Activated CD4-positive, alpha-beta T cell treated with anti-CD3 and anti-CD28 coated beads for 36 hours (primary cell): ENCODE results near the gene LGALS12. TPM values are rescaled to one million over a fixed set of nuclear protein-coding genes. Genes with fewer than 3 reads are reported as not detected.

Experiments used
- ATAC-seq: fragments of 200-7000 bp; cut with Tn5 transposase; one replicate; pipeline ENCODE4 v1.10.0; 2021; ENCODE audit warnings: mild to moderate bottlenecking, moderate library complexity
- CTCF ChIA-PET: fragments of 350-600 bp; sonication (Branson Sonifier 250); formaldehyde crosslinking; loops from one replicate; lab custom pipeline; 2021; ENCODE audit warnings: antibody characterized with exemption; lab: Charles Lee
- POLR2A ChIA-PET: fragments of 350-600 bp; sonication (Branson Sonifier 250); formaldehyde crosslinking; loops from one replicate; lab custom pipeline; 2021; ENCODE audit warnings: antibody characterized with exemption, inconsistent platforms; lab: Charles Lee
- DNase-seq: peaks from one replicate; pipeline ENCODE4 v3.0.0-alpha.2; 2020
- H3K27ac Mint-ChIP-seq: one replicate; pipeline ENCODE4 v1.8.0; 2021; ENCODE audit warnings: mixed read lengths
- H3K27me3 Mint-ChIP-seq: one replicate; pipeline ENCODE4 v1.8.0; 2021; ENCODE audit warnings: mixed read lengths
- H3K36me3 Mint-ChIP-seq: one replicate; pipeline ENCODE4 v1.8.0; 2021; ENCODE audit warnings: low read depth, mixed read lengths
- H3K4me1 Mint-ChIP-seq: one replicate; pipeline ENCODE4 v1.8.0; 2021; ENCODE audit warnings: mixed read lengths
- H3K4me3 Mint-ChIP-seq: one replicate; pipeline ENCODE4 v1.8.0; 2021; ENCODE audit warnings: mild to moderate bottlenecking, moderate library complexity, mixed read lengths
- H3K9me3 Mint-ChIP-seq: one replicate; pipeline ENCODE4 v1.8.0; 2021; ENCODE audit warnings: low read depth, mixed read lengths
- intact Hi-C, 2 experiments: fragments of 100-400 bp; cut with DNase I in 1 of 2; cut with micrococcal nuclease in 1 of 2; formaldehyde crosslinking; loops; one replicate each; pipeline versions ENCODE4 v1.14.2 to v1.15.1; 2022 to 2024; cut with DNase I, micrococcal nuclease
- total RNA-seq, 2 experiments: library from RNA; stranded (reverse); gene quantifications; one replicate each; pipeline ENCODE4 v1.2.3, GENCODE V29; 2021

Gene LGALS12
- total RNA-seq, 2 experiments from 2014 or later = not detected

- peak; percentile 32 for DNase-seq
- intact Hi-C loops = no loop called here
- peaks cover 11% of the 10 kb centered on the region for H3K4me1 Mint-ChIP-seq
- ChIA-PET CTCF (interaction anchor here (0.7 to 3.1 kb wide), 3 partner anchors 11 to 73 kb away, joined by 3 to 19 read pairs (median 3); no protein-coding TSS in a partner anchor), POLR2A (no interaction called here)
- H3K9me3 Mint-ChIP-seq = peaks cover under 1% of the 10 kb centered on the region
- peaks cover 22% of the 10 kb centered on the region for H3K27me3 Mint-ChIP-seq
- no peak within 1 kb of the TSS for H3K27ac Mint-ChIP-seq
- peak; percentile 39 for ATAC-seq
- H3K4me3 Mint-ChIP-seq = peak within 1 kb of the TSS; percentile 62
- peaks cover under 1% of the 10 kb centered on the region for H3K36me3 Mint-ChIP-seq
Observed at GRCh38 chr11:63490551-63491239, 15.2 kb upstream of the LGALS12 start, which contains the start of gene PLAAT5. Gene PLAAT5, minus strand, starts transcription at chr11:63491167. Its CDS starts 133 bp downstream, at chr11:63491034.

DNA sequence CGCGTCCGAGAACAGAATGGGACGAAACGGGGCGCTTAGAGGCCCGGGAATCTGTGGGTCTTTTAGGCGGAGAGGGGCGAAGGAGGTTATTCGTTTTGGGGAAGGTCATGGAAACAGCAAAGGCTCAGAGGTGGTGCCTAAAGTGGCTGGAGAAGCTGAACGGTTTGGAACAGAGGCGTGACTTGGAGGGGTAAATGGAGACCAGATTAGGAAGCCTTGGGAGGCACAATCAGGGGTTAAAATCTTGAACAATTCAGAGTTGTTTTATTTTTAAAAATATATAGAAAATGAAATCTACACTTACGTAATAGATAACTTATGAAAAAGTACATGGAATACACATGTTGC lies 14.7 kb upstream of the LGALS12 start:
- DNase-seq (no peak), ATAC-seq (no peak)
- H3K4me3 Mint-ChIP-seq = peak overlapping the region; percentile 62
- no peak overlapping the region for H3K27ac Mint-ChIP-seq
- intact Hi-C loops = no loop called here
- H3K36me3 Mint-ChIP-seq = no peaks in the 10 kb centered on the region
- peaks cover 22% of the 10 kb centered on the region for H3K27me3 Mint-ChIP-seq
- H3K9me3 Mint-ChIP-seq = no peaks in the 10 kb centered on the region
- POLR2A ChIA-PET = no interaction called here
- peaks cover 11% of the 10 kb centered on the region for H3K4me1 Mint-ChIP-seq
- CTCF ChIA-PET = interaction anchor here (0.9 to 1.1 kb wide), 3 partner anchors 11 to 244 kb away, joined by 3 to 4 read pairs (median 3); no protein-coding TSS in a partner anchor

DNA sequence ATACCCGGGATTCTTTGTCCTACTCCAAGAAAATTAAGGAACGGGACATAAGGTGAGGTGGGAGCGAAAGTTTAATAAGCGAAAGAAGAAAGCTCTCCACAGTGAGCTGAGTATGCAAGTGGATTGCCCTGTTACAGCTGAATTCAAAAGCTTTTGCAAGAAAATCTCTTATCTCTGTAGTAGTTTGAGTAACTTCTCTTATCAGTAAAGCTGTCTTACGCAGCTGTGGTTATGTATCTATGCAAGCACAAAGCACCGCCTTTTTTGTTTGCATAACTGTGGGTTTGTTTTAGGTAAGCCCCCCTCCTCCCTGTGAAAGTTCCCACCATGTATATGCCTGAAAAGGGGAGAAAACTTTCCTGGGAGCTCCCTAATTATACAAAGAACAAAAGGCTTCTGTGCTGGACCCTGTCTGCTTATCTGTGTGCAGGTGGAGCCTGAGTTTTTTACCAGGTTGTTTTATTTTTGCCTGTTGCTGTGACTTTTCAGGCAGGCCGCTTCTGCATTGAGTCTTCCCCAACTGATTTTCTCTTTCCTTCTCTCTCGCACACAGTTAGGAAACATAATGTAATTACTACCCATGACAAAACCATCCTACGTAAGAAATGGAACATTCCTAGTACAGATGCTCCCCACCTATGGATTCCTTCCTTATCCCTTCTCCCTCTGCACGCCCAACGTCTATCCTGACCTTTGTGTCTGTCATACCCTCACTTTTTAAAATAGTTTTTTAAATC lies 14.1 kb upstream of the LGALS12 start:
- ChIA-PET POLR2A (interaction anchor here (0.6 kb wide), 1 partner anchor 147 kb away, joined by 4 read pairs; no protein-coding TSS in a partner anchor), CTCF (interaction anchor here (0.9 to 1.1 kb wide), 2 partner anchors 11 to 244 kb away, joined by 3 to 4 read pairs; no protein-coding TSS in a partner anchor)
- Mint-ChIP-seq H3K4me3 (peak overlapping the region; percentile 62), H3K27me3 (peaks cover 22% of the 10 kb centered on the region), H3K36me3 (no peaks in the 10 kb centered on the region), H3K9me3 (no peaks in the 10 kb centered on the region), H3K27ac (no peak overlapping the region), H3K4me1 (peaks cover 11% of the 10 kb centered on the region)
- intact Hi-C loops = no loop called here
- peak; percentile 60 for ATAC-seq
- DNase-seq = no peak

- ChIA-PET POLR2A (interaction anchor here (0.6 kb wide), 1 partner anchor 146 kb away, joined by 4 read pairs; no protein-coding TSS in a partner anchor), CTCF (no interaction called here)
- DNase-seq (no peak), ATAC-seq (no peak)
- no peak overlapping the region for H3K4me3 Mint-ChIP-seq
- peaks cover 22% of the 10 kb centered on the region for H3K27me3 Mint-ChIP-seq
- intact Hi-C loops = no loop called here
- H3K4me1 Mint-ChIP-seq = peaks cover 11% of the 10 kb centered on the region
- H3K27ac Mint-ChIP-seq = no peak overlapping the region
- no peaks in the 10 kb centered on the region for H3K36me3 Mint-ChIP-seq
- H3K9me3 Mint-ChIP-seq = no peaks in the 10 kb centered on the region
Observed at GRCh38 chr11:63492441-63492840, 13.4 kb upstream of the LGALS12 start.

DNA sequence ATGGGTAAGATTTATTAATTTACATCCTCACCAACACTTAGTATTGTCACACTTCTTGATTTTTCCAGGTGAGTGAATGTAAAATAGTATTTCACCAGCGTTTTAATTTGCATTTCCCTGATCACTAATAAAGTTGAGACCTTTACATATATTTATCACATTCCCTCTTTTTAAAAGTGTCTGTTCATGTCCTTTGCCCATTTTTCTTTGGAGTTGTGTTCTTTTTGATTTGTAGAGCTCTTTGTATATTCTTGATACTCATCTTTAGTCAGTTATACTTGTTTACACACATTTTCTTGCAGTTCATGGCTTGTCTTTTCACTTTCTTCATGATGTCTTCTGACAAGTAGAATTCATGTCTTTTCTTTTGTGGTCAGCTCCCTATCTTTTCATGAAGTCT lies 12.8 kb upstream of the LGALS12 start:
- no peaks in the 10 kb centered on the region for H3K36me3 Mint-ChIP-seq
- intact Hi-C loops = no loop called here
- no peak overlapping the region for H3K27ac Mint-ChIP-seq
- H3K4me1 Mint-ChIP-seq = peaks cover 11% of the 10 kb centered on the region
- ChIA-PET CTCF (interaction anchor here (0.6 to 2.4 kb wide), 3 partner anchors 14 to 113 kb away, joined by 3 to 8 read pairs (median 3); no protein-coding TSS in a partner anchor), POLR2A (no interaction called here)
- H3K4me3 Mint-ChIP-seq = no peak overlapping the region
- H3K9me3 Mint-ChIP-seq = no peaks in the 10 kb centered on the region
- peaks cover 22% of the 10 kb centered on the region for H3K27me3 Mint-ChIP-seq
- ATAC-seq = no peak
- DNase-seq = no peak

- ChIA-PET CTCF (interaction anchor here (1.9 to 2.4 kb wide), 2 partner anchors 15 to 144 kb away, joined by 8 to 12 read pairs; no protein-coding TSS in a partner anchor), POLR2A (no interaction called here)
- Mint-ChIP-seq H3K4me3 (no peak overlapping the region), H3K36me3 (peaks cover 4% of the 10 kb centered on the region), H3K9me3 (peaks cover 6% of the 10 kb centered on the region), H3K4me1 (peaks cover 11% of the 10 kb centered on the region), H3K27me3 (peaks cover 24% of the 10 kb centered on the region), H3K27ac (no peak overlapping the region)
- ATAC-seq (no peak), DNase-seq (no peak)
- intact Hi-C loops = no loop called here
Observed at GRCh38 chr11:63494975-63495374, 10.9 kb upstream of the LGALS12 start.

DNA sequence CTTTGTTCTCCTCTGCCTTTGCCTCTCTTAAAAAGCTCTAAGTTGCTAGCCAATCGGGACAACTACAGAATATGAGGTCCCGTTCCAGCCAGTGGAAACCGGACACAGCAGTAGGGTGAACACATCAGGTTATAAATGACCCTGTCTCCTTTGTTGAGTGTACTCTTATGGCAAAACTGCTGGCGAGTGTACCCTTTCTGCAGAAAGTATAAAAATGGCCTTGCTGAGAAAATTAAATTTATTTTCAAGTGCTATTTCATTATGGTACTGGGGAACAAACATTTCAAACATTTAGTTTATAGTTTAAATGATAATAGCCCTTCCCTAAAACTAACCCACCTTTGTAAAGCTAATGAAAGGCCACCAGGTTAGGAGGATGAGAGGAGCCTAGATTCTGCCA lies 6.0 kb upstream of the LGALS12 start:
- Mint-ChIP-seq H3K27me3 (peaks cover 2% of the 10 kb centered on the region), H3K4me3 (no peak overlapping the region), H3K27ac (no peak overlapping the region), H3K9me3 (peaks cover 15% of the 10 kb centered on the region), H3K4me1 (peaks cover 10% of the 10 kb centered on the region), H3K36me3 (peaks cover 6% of the 10 kb centered on the region)
- ChIA-PET CTCF (no interaction called here), POLR2A (no interaction called here)
- intact Hi-C loops = no loop called here
- ATAC-seq (no peak), DNase-seq (no peak)

DNA sequence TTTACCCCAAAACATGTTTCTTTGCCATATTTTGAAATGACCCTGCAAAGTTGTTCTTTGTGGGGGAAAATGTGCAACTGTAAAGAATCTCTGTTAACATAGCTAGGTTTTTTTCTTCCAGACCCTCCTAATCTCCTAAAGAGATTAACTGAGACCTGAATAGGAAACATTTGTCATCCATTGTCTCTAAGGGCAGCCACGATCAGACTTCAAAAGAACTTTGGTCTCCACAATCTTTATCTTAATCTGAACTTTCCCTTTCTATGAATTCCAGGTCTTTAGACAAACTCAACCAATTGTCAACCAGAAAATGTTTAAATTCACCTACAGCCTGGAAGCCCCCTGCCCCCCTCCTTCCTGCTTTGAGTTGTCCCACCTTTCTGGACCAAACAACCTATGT lies 4.6 kb upstream of the LGALS12 start:
- H3K9me3 Mint-ChIP-seq = peaks cover 15% of the 10 kb centered on the region
- H3K4me3 Mint-ChIP-seq = no peak overlapping the region
- ChIA-PET CTCF (no interaction called here), POLR2A (no interaction called here)
- no peak overlapping the region for H3K27ac Mint-ChIP-seq
- H3K36me3 Mint-ChIP-seq = peaks cover 6% of the 10 kb centered on the region
- peaks cover 2% of the 10 kb centered on the region for H3K27me3 Mint-ChIP-seq
- ATAC-seq (no peak), DNase-seq (no peak)
- H3K4me1 Mint-ChIP-seq = peaks cover 10% of the 10 kb centered on the region
- intact Hi-C loops = no loop called here

DNA sequence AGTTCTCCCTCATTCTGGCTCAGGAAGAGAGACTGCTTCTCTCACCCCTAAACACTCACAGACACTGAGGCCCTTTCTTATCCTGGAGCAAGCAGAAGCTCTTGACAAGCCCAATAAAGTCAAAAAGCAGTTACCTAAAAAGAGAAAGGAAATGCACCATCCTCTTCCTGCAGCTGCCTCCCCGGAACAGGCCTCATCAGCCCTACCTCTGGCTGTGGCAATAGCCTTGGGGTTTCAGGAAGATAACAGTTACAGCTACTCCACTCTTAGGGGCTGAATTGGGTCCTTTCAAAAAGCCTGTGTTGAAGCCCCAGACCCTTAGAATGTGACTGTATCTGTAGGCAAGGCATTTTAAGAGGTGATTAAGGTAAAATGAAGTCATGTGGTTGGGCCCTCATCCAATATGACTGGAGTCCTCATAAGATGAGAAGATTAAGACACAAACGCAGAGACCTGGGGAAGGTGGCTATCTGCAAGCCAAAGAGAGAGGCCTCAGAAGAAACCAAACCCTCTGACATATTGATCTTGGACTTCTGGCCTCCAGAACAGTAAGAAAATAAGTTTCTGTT lies 3.5 kb upstream of the LGALS12 start:
- no peak overlapping the region for H3K4me3 Mint-ChIP-seq
- no peak for DNase-seq
- H3K27ac Mint-ChIP-seq = no peak overlapping the region
- H3K9me3 Mint-ChIP-seq = peaks cover 15% of the 10 kb centered on the region
- peaks cover 2% of the 10 kb centered on the region for H3K27me3 Mint-ChIP-seq
- peaks cover 6% of the 10 kb centered on the region for H3K36me3 Mint-ChIP-seq
- intact Hi-C loops = no loop called here
- H3K4me1 Mint-ChIP-seq = peaks cover 11% of the 10 kb centered on the region
- ChIA-PET CTCF (interaction anchor here (0.5 kb wide), 1 partner anchor 34 kb away, joined by 3 read pairs; no protein-coding TSS in a partner anchor), POLR2A (no interaction called here)
- ATAC-seq = peak; percentile 23

GRCh38 chr11:63503492-63503891 lies 2.4 kb upstream of the LGALS12 start:
- Mint-ChIP-seq H3K9me3 (peaks cover 15% of the 10 kb centered on the region), H3K27me3 (peaks cover 2% of the 10 kb centered on the region), H3K4me3 (no peak overlapping the region), H3K36me3 (peaks cover 6% of the 10 kb centered on the region), H3K4me1 (peaks cover 11% of the 10 kb centered on the region), H3K27ac (no peak overlapping the region)
- POLR2A ChIA-PET = no interaction called here
- intact Hi-C loops = no loop called here
- CTCF ChIA-PET = no interaction called here
- DNase-seq = no peak
- ATAC-seq = no peak

- H3K9me3 Mint-ChIP-seq = peaks cover 15% of the 10 kb centered on the region
Observed at GRCh38 chr11:63504054-63504453, 1.8 kb upstream of the LGALS12 start.

More at GRCh38 chr11:63504054-63504453, 1.8 kb upstream of the LGALS12 start:
- no peak overlapping the region for H3K27ac Mint-ChIP-seq
- no peak for DNase-seq
- ChIA-PET CTCF (interaction anchor here (0.6 to 1.9 kb wide), 3 partner anchors 70 to 143 kb away, joined by 3 to 8 read pairs (median 4); no protein-coding TSS in a partner anchor), POLR2A (no interaction called here)
- H3K36me3 Mint-ChIP-seq = peaks cover 6% of the 10 kb centered on the region
- intact Hi-C loops = no loop called here
- peaks cover 11% of the 10 kb centered on the region for H3K4me1 Mint-ChIP-seq
- no peak overlapping the region for H3K4me3 Mint-ChIP-seq
- ATAC-seq = no peak
- H3K27me3 Mint-ChIP-seq = peaks cover 2% of the 10 kb centered on the region
